ENCODE data around the gene MUC5AC.

DNA sequence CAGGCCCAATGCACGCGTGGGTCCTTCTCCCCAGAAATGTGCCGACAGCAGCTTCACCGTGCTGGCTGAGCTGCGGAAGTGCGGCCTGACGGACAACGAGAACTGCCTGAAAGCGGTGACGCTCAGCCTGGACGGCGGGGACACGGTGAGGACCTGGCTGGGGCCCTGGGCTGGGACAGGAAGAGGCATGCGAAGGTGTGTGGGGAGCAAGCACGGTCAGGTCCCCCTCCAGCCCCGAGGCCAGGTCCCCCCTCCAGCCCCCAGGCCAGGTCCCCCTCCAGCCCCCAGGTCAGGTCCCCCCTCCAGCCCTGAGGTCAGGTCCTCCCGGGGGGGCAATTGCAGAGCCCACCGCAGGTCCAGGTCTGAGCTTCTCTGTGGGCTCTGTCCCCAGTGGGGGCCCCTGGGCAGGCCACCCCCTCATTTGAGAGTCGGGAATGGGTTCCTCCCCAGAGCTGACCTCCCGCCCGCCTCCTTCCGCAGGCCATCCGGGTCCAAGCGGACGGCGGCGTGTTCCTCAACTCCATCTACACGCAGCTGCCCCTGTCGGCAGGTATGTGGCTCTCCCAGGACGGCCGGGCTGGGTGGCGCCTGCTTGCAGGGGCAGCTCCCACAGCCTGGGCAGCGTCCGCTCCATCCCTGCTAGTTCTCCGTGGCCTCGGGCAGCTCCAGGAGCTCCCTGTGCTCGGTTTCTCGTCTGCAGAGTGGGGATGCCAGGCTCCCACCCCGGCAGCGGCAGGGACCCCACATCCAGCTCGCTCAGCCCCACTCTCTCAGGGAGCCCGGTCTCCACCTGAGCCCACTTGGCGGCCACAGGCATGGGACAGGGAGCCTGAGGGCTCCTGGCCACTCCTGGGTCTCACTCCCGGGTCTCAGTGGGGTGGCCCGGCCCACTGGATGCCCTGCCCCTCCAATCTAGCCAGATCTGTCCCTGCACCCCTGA, 73.0 kb downstream of the MUC5AC start:
- TF ChIP-seq, protein P1, sequence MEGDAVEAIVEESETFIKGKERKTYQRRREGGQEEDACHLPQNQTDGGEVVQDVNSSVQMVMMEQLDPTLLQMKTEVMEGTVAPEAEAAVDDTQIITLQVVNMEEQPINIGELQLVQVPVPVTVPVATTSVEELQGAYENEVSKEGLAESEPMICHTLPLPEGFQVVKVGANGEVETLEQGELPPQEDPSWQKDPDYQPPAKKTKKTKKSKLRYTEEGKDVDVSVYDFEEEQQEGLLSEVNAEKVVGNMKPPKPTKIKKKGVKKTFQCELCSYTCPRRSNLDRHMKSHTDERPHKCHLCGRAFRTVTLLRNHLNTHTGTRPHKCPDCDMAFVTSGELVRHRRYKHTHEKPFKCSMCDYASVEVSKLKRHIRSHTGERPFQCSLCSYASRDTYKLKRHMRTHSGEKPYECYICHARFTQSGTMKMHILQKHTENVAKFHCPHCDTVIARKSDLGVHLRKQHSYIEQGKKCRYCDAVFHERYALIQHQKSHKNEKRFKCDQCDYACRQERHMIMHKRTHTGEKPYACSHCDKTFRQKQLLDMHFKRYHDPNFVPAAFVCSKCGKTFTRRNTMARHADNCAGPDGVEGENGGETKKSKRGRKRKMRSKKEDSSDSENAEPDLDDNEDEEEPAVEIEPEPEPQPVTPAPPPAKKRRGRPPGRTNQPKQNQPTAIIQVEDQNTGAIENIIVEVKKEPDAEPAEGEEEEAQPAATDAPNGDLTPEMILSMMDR (IDR thresholded peaks at IDR 0.05 in 8 of 11, conservative IDR thresholded peaks at IDR 0.05 in 3 of 11), result no peak
- TF ChIP-seq POLR2A (IDR thresholded peaks at IDR 0.05) (no peak), POLR2AphosphoS5 (IDR thresholded peaks at IDR 0.05) (no peak)
